NCI-H2081 treated with DMSO at 0.1 percent for 48 hours (cell line): ENCODE results near the gene MYL6B.
"Not testable (repeated sequence)": the region's sequence is repeated elsewhere in the genome, so short reads cannot be mapped to it uniquely, and the experiment has no call there.

Source experiments
- DNase-seq: peaks from one replicate; lab custom pipeline; 2025; lab: John Stamatoyannopoulos, UW

MYL6B gene

GRCh38 chr12:56172839-56173238 lies 20.5 kb downstream of the MYL6B start:
- DNase-seq: no peak

GRCh38 chr12:56178347-56178746 lies 26.0 kb downstream of the MYL6B start:
- DNase-seq: no peak

GRCh38 chr12:56186957-56187356 lies 34.6 kb downstream of the MYL6B start:
- no peak for DNase-seq

- no peak for DNase-seq
Measured at GRCh38 chr12:56188131-56188777, 35.9 kb downstream of the MYL6B start.

- DNase-seq: no peak
Measured at GRCh38 chr12:56188778-56189098, 36.4 kb downstream of the MYL6B start.

- peak; percentile 82 for DNase-seq
Measured at GRCh38 chr12:56189099-56189917, 36.9 kb downstream of the MYL6B start, which contains the start of gene SMARCC2. Gene SMARCC2, minus strand, starts transcription at chr12:56189483. Its CDS starts 22 bp downstream, at chr12:56189461.

- DNase-seq: peak; percentile 37
Measured at GRCh38 chr12:56189918-56190694, 37.7 kb downstream of the MYL6B start.

GRCh38 chr12:56190695-56191155 lies 38.3 kb downstream of the MYL6B start:
- no peak for DNase-seq

- no peak for DNase-seq
Measured at GRCh38 chr12:56192582-56192981, 40.2 kb downstream of the MYL6B start.

- DNase-seq: peak; percentile 83
Measured at GRCh38 chr12:56193025-56193578, 40.7 kb downstream of the MYL6B start.

- DNase-seq: not testable (repeated sequence)
Measured at GRCh38 chr12:56196818-56197550, 44.6 kb downstream of the MYL6B start.

- DNase-seq: no peak
Measured at GRCh38 chr12:56197921-56198635, 45.7 kb downstream of the MYL6B start.

- no peak for DNase-seq
Measured at GRCh38 chr12:56198836-56199235, 46.4 kb downstream of the MYL6B start.

- no peak for DNase-seq
Measured at GRCh38 chr12:56202366-56202765, 50.0 kb downstream of the MYL6B start.

- no peak for DNase-seq
Measured at GRCh38 chr12:56202838-56203237, 50.5 kb downstream of the MYL6B start.

GRCh38 chr12:56204275-56204674 lies 51.9 kb downstream of the MYL6B start:
- DNase-seq: no peak

GRCh38 chr12:56205445-56205844 lies 53.1 kb downstream of the MYL6B start:
- no peak for DNase-seq

- no peak for DNase-seq
Measured at GRCh38 chr12:56206452-56207166, 54.2 kb downstream of the MYL6B start.
